HepG2 (cell line): ENCODE data around the gene MICOS13.

Source experiments
- ARHGAP35 ChIP-seq: sonication (generic); formaldehyde crosslinking; IDR thresholded peaks from 2 replicates; pipeline ENCODE4 v1.9.0; 2022; ENCODE audit warnings: mild to moderate bottlenecking, inconsistent platforms, moderate library complexity, missing genetic modification reagents, borderline replicate concordance
- CTCF ChIP-seq: sonication (generic); formaldehyde crosslinking; IDR thresholded peaks from 2 replicates; pipeline ENCODE4 v1.5.0; 2020; ENCODE audit warnings: mild to moderate bottlenecking, missing genetic modification reagents, moderate library complexity
- ELF3 ChIP-seq: IDR thresholded peaks from 2 replicates; pipeline ENCODE4 v1.6.1; 2016; ENCODE audit warnings: missing genetic modification reagents, missing compliant biosample characterization
- MXI1 ChIP-seq: IDR thresholded peaks from 3 replicates; pipeline ENCODE4 v1.6.1; 2012; ENCODE audit warnings: low read depth, low read length, inconsistent platforms, borderline replicate concordance
- REPIN1 ChIP-seq: sonication (generic); formaldehyde crosslinking; IDR thresholded peaks from 2 replicates; pipeline ENCODE4 v1.8.0; 2022; ENCODE audit warnings: missing genetic modification reagents, low read depth, mild to moderate bottlenecking, borderline replicate concordance
- TAF1 ChIP-seq: sonication (generic); formaldehyde crosslinking; IDR thresholded peaks from 2 replicates; pipeline ENCODE4 v1.4.0; 2020; ENCODE audit warnings: missing genetic modification reagents
- ZBTB49 ChIP-seq: sonication (generic); formaldehyde crosslinking; IDR thresholded peaks from 2 replicates; pipeline ENCODE4 v1.4.0; 2020; ENCODE audit warnings: missing genetic modification reagents, borderline replicate concordance
- ZBTB8A ChIP-seq: sonication (generic); formaldehyde crosslinking; IDR thresholded peaks from 2 replicates; pipeline ENCODE4 v1.4.0; 2020; ENCODE audit warnings: mild to moderate bottlenecking, low read depth, missing genetic modification reagents, borderline replicate concordance
- ZNF460 ChIP-seq: sonication (generic); formaldehyde crosslinking; IDR thresholded peaks from 2 replicates; pipeline ENCODE4 v1.5.1; 2020; ENCODE audit warnings: missing genetic modification reagents, mild to moderate bottlenecking, borderline replicate concordance
- ZNF619 ChIP-seq: sonication (generic); formaldehyde crosslinking; IDR thresholded peaks from 2 replicates; pipeline ENCODE4 v1.4.0; 2020; ENCODE audit warnings: mild to moderate bottlenecking, missing genetic modification reagents
- TF ChIP-seq, protein P1 (sequence below): sonication (generic); formaldehyde crosslinking; IDR thresholded peaks from 2 replicates; pipeline ENCODE4 v1.5.1; 2020; ENCODE audit warnings: mild to moderate bottlenecking, missing genetic modification reagents, borderline replicate concordance

GRCh38 chr19:5692723-5693194, 12.4 kb upstream of the MICOS13 start:
- TF ChIP-seq CTCF = no peak
- no peak for TF ChIP-seq MXI1
- no peak for TF ChIP-seq ARHGAP35
- no peak for TF ChIP-seq ZBTB8A (CRISPR knock-in tag)
- TF ChIP-seq ZNF619 (CRISPR knock-in tag) = no peak
- TF ChIP-seq ZNF460 (CRISPR knock-in tag) = no peak
- no peak for TF ChIP-seq ELF3
- no peak for TF ChIP-seq REPIN1
- TF ChIP-seq, protein P1, sequence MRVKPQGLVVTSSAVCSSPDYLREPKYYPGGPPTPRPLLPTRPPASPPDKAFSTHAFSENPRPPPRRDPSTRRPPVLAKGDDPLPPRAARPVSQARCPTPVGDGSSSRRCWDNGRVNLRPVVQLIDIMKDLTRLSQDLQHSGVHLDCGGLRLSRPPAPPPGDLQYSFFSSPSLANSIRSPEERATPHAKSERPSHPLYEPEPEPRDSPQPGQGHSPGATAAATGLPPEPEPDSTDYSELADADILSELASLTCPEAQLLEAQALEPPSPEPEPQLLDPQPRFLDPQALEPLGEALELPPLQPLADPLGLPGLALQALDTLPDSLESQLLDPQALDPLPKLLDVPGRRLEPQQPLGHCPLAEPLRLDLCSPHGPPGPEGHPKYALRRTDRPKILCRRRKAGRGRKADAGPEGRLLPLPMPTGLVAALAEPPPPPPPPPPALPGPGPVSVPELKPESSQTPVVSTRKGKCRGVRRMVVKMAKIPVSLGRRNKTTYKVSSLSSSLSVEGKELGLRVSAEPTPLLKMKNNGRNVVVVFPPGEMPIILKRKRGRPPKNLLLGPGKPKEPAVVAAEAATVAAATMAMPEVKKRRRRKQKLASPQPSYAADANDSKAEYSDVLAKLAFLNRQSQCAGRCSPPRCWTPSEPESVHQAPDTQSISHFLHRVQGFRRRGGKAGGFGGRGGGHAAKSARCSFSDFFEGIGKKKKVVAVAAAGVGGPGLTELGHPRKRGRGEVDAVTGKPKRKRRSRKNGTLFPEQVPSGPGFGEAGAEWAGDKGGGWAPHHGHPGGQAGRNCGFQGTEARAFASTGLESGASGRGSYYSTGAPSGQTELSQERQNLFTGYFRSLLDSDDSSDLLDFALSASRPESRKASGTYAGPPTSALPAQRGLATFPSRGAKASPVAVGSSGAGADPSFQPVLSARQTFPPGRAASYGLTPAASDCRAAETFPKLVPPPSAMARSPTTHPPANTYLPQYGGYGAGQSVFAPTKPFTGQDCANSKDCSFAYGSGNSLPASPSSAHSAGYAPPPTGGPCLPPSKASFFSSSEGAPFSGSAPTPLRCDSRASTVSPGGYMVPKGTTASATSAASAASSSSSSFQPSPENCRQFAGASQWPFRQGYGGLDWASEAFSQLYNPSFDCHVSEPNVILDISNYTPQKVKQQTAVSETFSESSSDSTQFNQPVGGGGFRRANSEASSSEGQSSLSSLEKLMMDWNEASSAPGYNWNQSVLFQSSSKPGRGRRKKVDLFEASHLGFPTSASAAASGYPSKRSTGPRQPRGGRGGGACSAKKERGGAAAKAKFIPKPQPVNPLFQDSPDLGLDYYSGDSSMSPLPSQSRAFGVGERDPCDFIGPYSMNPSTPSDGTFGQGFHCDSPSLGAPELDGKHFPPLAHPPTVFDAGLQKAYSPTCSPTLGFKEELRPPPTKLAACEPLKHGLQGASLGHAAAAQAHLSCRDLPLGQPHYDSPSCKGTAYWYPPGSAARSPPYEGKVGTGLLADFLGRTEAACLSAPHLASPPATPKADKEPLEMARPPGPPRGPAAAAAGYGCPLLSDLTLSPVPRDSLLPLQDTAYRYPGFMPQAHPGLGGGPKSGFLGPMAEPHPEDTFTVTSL (CRISPR knock-in tag) = no peak
- no peak for TF ChIP-seq ZBTB49 (CRISPR knock-in tag)
- peak; percentile 16; the same call in 1 of the 2 replicates for TF ChIP-seq TAF1
